Spleen (tissue), 7 donors: Measurements from ENCODE around the gene BOLA1.
"Not testable (repeated sequence)": the region's sequence is repeated elsewhere in the genome, so short reads cannot be mapped to it uniquely, and the experiment has no call there.

ENCODE experiments used
- POLR2AphosphoS5 ChIP-seq, 3 donors: sonication (generic); formaldehyde crosslinking; IDR thresholded peaks; one replicate each; pipeline ENCODE4 v1.5.1; 2017; ENCODE audit warnings: antibody characterized with exemption in 3 of 3
- TF ChIP-seq, protein P1 (sequence below), 11 experiments: fragments of 200-600 bp in 7 of 11; fragments of 450-650 bp in 4 of 11; sonication (generic) in 4 of 11; IDR thresholded peaks in 8 of 11; conservative IDR thresholded peaks in 3 of 11; 1 replicate in 7 of 11; 2 replicates in 4 of 11; pipeline versions ENCODE4 v1.4.0 to v1.8.0; 2016 to 2021; ENCODE audit warnings: antibody characterized with exemption in 11 of 11, inconsistent platforms in 4 of 11, mild to moderate bottlenecking in 1 of 11
- donor health status: DM: no; HTN: no; CAD: no; lungs with moderate emphysema.
- donor health status: DM: no; HTN: no; CAD: no.
- donor health status: DM: no; HTN: no; CAD: no.

DNA sequence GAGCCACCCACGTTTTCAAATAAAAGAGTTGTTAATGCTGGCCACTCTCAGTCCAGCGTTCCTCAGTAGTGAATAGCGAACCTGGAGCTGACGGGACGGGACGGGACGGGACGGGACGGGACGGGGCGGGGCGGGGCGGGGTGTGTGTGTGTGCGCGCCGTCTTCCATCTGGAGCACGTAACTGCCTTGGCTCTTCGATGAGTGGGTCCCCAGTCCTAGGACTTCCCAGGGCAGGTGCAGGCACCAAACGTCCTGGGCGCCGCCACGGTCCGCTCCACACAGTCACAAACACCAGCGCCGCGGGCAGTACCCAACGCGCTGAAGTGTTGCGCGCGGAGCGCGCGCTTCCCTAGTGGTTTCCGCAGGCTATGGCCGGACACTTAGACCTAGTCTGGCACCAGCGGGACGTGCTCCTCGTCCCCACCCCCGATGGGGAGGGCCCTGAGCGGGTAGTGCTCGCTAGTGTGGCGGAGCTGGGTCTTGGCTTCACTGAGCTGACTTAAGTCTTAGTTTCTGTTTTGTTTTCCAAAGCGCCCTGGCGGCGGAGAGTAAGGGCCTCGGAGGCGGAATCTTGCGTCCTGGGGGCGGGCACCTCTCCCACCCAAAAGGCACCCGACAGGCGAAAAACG is 47.7 kb upstream of the BOLA1 start:
- TF ChIP-seq, protein P1, sequence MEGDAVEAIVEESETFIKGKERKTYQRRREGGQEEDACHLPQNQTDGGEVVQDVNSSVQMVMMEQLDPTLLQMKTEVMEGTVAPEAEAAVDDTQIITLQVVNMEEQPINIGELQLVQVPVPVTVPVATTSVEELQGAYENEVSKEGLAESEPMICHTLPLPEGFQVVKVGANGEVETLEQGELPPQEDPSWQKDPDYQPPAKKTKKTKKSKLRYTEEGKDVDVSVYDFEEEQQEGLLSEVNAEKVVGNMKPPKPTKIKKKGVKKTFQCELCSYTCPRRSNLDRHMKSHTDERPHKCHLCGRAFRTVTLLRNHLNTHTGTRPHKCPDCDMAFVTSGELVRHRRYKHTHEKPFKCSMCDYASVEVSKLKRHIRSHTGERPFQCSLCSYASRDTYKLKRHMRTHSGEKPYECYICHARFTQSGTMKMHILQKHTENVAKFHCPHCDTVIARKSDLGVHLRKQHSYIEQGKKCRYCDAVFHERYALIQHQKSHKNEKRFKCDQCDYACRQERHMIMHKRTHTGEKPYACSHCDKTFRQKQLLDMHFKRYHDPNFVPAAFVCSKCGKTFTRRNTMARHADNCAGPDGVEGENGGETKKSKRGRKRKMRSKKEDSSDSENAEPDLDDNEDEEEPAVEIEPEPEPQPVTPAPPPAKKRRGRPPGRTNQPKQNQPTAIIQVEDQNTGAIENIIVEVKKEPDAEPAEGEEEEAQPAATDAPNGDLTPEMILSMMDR (IDR thresholded peaks at IDR 0.05 in 8 of 11, conservative IDR thresholded peaks at IDR 0.05 in 3 of 11), result not testable (repeated sequence)
- TF ChIP-seq POLR2AphosphoS5 (IDR thresholded peaks at IDR 0.05), result not testable (repeated sequence)
